ENCODE results near the gene SCRG1.

Gene SCRG1

GRCh38 chr4:173440888-173441287, 42.0 kb upstream of the SCRG1 start:
- ATAC-seq = no peak
- no peak for TF ChIP-seq TCF4 (CRISPR knock-in tag; IDR thresholded peaks at IDR 0.05; ENCODE audit: borderline replicate concordance)
- no peak for TF ChIP-seq CSDC2 (CRISPR knock-in tag; IDR thresholded peaks at IDR 0.05)
- TF ChIP-seq ESRRG (CRISPR knock-in tag; IDR thresholded peaks at IDR 0.05) = no peak
- no peak for TF ChIP-seq OSR1 (CRISPR knock-in tag; IDR thresholded peaks at IDR 0.05)
- no peak for TF ChIP-seq GLIS3 (CRISPR knock-in tag; IDR thresholded peaks at IDR 0.05)
- TF ChIP-seq ZFP3 (CRISPR knock-in tag; IDR thresholded peaks at IDR 0.05) = no peak
- no peak for TF ChIP-seq TOX (CRISPR knock-in tag; IDR thresholded peaks at IDR 0.05; ENCODE audit: borderline replicate concordance)
- TF ChIP-seq RARB (CRISPR knock-in tag; IDR thresholded peaks at IDR 0.05) = no peak
- TF ChIP-seq SNAI2 (CRISPR knock-in tag; IDR thresholded peaks at IDR 0.05) = no peak
- TF ChIP-seq CREB5 (CRISPR knock-in tag; IDR thresholded peaks at IDR 0.05; ENCODE audit: low read depth) = no peak
- no peak for TF ChIP-seq ZNF70 (CRISPR knock-in tag; IDR thresholded peaks at IDR 0.05)
- TF ChIP-seq ARNTL (CRISPR knock-in tag; IDR thresholded peaks at IDR 0.05; ENCODE audit: borderline replicate concordance, low read depth) = no peak
- TF ChIP-seq BACH2 (CRISPR knock-in tag; IDR thresholded peaks at IDR 0.05; ENCODE audit: borderline replicate concordance) = no peak
- TF ChIP-seq ISL1 (CRISPR knock-in tag; IDR thresholded peaks at IDR 0.05) = no peak
- TF ChIP-seq CSRNP3 (CRISPR knock-in tag; IDR thresholded peaks at IDR 0.05) = no peak
- TF ChIP-seq ZNF565 (CRISPR knock-in tag; conservative IDR thresholded peaks at IDR 0.05; ENCODE audit: low read depth) = no peak
- TF ChIP-seq ZFP30 (CRISPR knock-in tag; IDR thresholded peaks at IDR 0.05) = no peak

- TF ChIP-seq CSDC2 (CRISPR knock-in tag; IDR thresholded peaks at IDR 0.05) (no peak), RARB (CRISPR knock-in tag; IDR thresholded peaks at IDR 0.05) (no peak), TSHZ2 (CRISPR knock-in tag; IDR thresholded peaks at IDR 0.05) (no peak), ESRRG (CRISPR knock-in tag; IDR thresholded peaks at IDR 0.05) (no peak), BACH2 (CRISPR knock-in tag; IDR thresholded peaks at IDR 0.05; ENCODE audit: borderline replicate concordance) (no peak), TCF4 (CRISPR knock-in tag; IDR thresholded peaks at IDR 0.05; ENCODE audit: borderline replicate concordance) (no peak), ZFP30 (CRISPR knock-in tag; IDR thresholded peaks at IDR 0.05) (no peak), PATZ1 (CRISPR knock-in tag; IDR thresholded peaks at IDR 0.05; ENCODE audit: borderline replicate concordance) (no peak), ZNF8 (CRISPR knock-in tag; IDR thresholded peaks at IDR 0.05) (no peak), PPARA (CRISPR knock-in tag; IDR thresholded peaks at IDR 0.05; ENCODE audit: borderline replicate concordance) (no peak), ZNF565 (CRISPR knock-in tag; conservative IDR thresholded peaks at IDR 0.05; ENCODE audit: low read depth) (no peak), ZFP3 (CRISPR knock-in tag; IDR thresholded peaks at IDR 0.05) (no peak), ISL1 (CRISPR knock-in tag; IDR thresholded peaks at IDR 0.05) (no peak), OSR1 (CRISPR knock-in tag; IDR thresholded peaks at IDR 0.05) (no peak), GLIS3 (CRISPR knock-in tag; IDR thresholded peaks at IDR 0.05) (no peak), ZNF70 (CRISPR knock-in tag; IDR thresholded peaks at IDR 0.05) (no peak), CSRNP3 (CRISPR knock-in tag; IDR thresholded peaks at IDR 0.05) (no peak), SNAI2 (CRISPR knock-in tag; IDR thresholded peaks at IDR 0.05) (no peak), ARNTL (CRISPR knock-in tag; IDR thresholded peaks at IDR 0.05; ENCODE audit: borderline replicate concordance, low read depth) (no peak), ZC3H10 (CRISPR knock-in tag; IDR thresholded peaks at IDR 0.05) (no peak)
- ATAC-seq = no peak
Measured at GRCh38 chr4:173436771-173437265, 37.9 kb upstream of the SCRG1 start.

Data from SK-N-SH treated with all-trans-retinoic acid at 6 μM for 48 hours (cell line).